ENCODE measurements around the gene MZF1. TPM values are rescaled to one million over a fixed set of nuclear protein-coding genes. Genes with fewer than 3 reads are reported as not detected.

MZF1 gene
- total and polyA plus RNA-seq, 10 of the 15 experiments (the other 5 are each of a cell fraction or from before 2014, with no cell fraction given): 0.38 to 14.7 (median 7.2) TPM

DNA sequence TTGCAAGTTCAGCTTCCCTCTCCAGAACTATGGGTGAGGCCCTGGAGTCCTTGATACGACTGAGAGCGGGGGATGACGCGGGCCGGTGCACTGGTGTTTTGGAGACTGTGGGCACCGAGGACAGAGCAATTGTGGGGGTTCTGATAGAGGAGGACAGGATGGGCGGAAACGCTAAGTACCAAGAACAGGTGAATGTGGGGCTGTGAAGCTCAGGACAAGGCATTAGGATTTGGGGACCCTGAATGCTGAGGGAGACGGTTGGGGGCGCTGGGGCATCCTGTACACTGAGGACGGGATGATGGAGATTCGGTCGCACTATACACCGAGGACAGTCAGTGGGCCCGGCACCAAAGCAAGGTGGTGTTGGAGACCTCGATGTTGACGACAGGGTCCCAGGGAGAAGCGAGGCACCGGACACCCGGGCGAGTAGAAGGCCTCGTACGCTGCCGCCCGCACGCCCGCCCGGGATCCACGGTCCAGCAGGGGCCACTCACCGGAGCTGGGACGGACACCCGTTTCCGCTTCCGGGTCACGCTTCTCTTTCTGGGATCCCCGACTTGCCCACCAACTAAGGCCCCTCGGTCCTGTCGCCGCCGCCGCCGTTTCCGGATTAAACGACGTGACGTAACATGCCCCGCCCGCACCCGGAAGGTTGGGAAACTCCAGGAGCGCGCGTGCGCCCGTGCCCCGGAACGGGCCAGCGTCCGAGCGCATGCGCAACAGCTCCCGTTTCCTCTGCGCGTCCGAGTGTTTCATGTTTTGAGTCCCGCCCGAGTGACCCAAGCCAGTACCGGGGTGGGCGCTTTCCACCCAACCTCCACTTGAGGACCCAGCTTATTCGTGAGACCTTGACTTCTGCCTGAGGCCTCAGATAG lies 18.4 kb downstream of the MZF1 start, which contains the start of gene CHMP2A (continued):
- peak; percentile 98 for TF ChIP-seq ZNF687 (IDR thresholded peaks at IDR 0.05)

- ChIA-PET RAD21 (ENCODE audit: unreplicated experiment) (interaction anchor here (0.9 to 1.9 kb wide), 6 partner anchors 9 to 35 kb away, joined by 3 to 13 read pairs (median 4); partner anchors contain the start of genes TRIM28 and ZBTB45), CTCF (interaction anchor here (0.9 to 3.9 kb wide), 4 partner anchors 21 to 34 kb away, joined by 3 to 37 read pairs (median 4); partner anchors contain the start of gene ZBTB45), POLR2A (interaction anchor here (0.6 to 3.1 kb wide), 13 partner anchors 8 to 95 kb away, joined by 3 to 41 read pairs (median 5); partner anchors contain the start of genes MZF1, TRIM28 and ZBTB45), SMC1A (ENCODE audit: uncharacterized antibody, unreplicated experiment) (interaction anchor here (1.0 to 2.9 kb wide), 5 partner anchors 9 to 34 kb away, joined by 3 to 21 read pairs (median 10); partner anchors contain the start of genes TRIM28 and ZBTB45)
- Histone ChIP-seq H3K4me3 (peak overlapping the region; percentile 94), H3K9ac (ENCODE audit: control insufficient read depth, insufficient read depth, low read length) (peak overlapping the region; percentile 82), H3K4me1 (ENCODE audit: control insufficient read depth, insufficient read depth, low read length) (peaks cover 28% of the 10 kb centered on the region), H4K20me1 (ENCODE audit: control insufficient read depth, insufficient read depth) (no peaks in the 10 kb centered on the region; the same call in none of the 2 replicates), H2AFZ (ENCODE audit: control insufficient read depth, low read depth, low read length) (no peak overlapping the region; the same call in 1 of the 2 replicates), H3K27me3 (replicated peaks in 1 of 2; ENCODE audit: control insufficient read depth in 2 of 2, insufficient read depth in 2 of 2, low read length in 1 of 2) (no peaks in the 10 kb centered on the region), H3K4me2 (ENCODE audit: control insufficient read depth, insufficient read depth) (peak overlapping the region; percentile 98), H3K36me3 (ENCODE audit: control insufficient read depth in 2 of 2, insufficient read depth in 2 of 2, low read length in 1 of 2) (peaks cover 16 to 36% of the 10 kb centered on the region in 2 experiments; a peak in 3 of 4 replicates), H3K79me2 (ENCODE audit: control insufficient read depth, insufficient read depth, low read length) (peaks cover 43% of the 10 kb centered on the region), H3K27ac (ENCODE audit: control insufficient read depth, insufficient read depth) (peak overlapping the region; percentile 93), H3K9me3 (replicated peaks; ENCODE audit: control insufficient read depth, insufficient read depth, low read length) (no peaks in the 10 kb centered on the region)
- WGBS (ENCODE audit: insufficient coverage, insufficient replicate concordance, low lambda C conversion rate, missing lambda C conversion rate): 64% methylated on average over 18 of the region's 18 CpGs
- DNase-seq (ENCODE audit: low read depth, low spot score) (no peak), FAIRE-seq (no peak), ATAC-seq (no peak)
- in situ Hi-C loops (cut with MboI) (no loop called here), intact Hi-C loops (cut with micrococcal nuclease; ENCODE audit: unreplicated experiment) (no loop called here)
- TSS peak; percentile 40 for BruUV-seq (replicated peaks)
- TF ChIP-seq PKNOX1 (IDR thresholded peaks at IDR 0.05) (peak; percentile 55; the same call in 1 of the 2 replicates), MTA3 (IDR thresholded peaks at IDR 0.05; ENCODE audit: borderline replicate concordance, low read length) (no peak), MEF2A (IDR thresholded peaks at IDR 0.05; ENCODE audit: insufficient read depth, low read depth, low read length) (no peak), TCF3 (IDR thresholded peaks at IDR 0.05; ENCODE audit: borderline replicate concordance, insufficient read depth, low read depth, low read length) (no peak), POLR2A (IDR thresholded peaks at IDR 0.05; ENCODE audit: low read depth, low read length) (peak; percentile 29; the same call in 1 of the 2 replicates), E4F1 (IDR thresholded peaks at IDR 0.05; ENCODE audit: borderline replicate concordance, partially characterized antibody) (no peak), BRCA1 (IDR thresholded peaks at IDR 0.05; ENCODE audit: low read depth, low read length) (no peak)
Measured at GRCh38 chr19:58553799-58554493, 19.2 kb downstream of the MZF1 start.
